ENCODE data around the gene ACTL6B.

ACTL6B gene

DNA sequence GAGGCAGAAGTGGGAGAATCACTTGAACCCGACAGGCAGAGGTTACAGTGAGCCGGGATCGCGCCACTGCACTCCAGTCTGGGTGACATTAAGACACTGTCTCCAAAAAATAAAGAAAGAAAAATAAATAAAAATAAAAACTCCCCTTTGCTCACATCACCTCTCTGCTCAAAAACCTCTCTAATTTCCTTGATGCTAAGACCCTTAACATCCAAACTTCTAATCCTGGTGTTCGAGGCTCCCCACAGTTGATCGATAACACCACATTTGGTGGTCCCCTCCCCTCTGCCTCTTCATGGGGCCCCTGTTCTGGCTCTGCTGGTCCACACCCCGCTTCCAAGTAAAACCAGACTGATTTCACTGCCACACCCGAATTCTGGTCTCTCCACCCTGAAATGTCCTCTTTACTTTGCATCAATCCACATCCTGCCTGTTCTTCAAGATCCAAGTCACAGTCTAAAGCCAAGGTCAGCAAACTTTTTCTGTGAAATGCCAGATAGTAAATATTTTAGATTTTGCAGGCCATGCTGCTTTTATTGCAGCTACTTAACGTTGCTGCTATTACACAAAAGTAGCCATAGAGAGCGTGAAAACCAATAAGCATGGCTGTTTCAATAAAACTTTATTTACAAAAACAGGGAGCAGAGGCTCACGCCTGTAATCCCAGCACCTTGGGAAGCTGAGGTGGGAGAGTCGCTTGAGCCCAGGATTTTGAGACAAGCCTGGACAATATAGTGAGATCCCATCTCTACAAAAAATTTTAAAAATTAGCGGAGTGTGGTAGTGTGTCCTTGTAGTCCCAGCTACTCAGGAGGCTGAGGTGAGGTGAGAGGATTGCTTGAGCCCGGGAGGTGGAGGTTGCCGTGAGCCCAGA, 32.1 kb downstream of the ACTL6B start:
- DNase-seq (ENCODE audit: low read depth): no peak
- no peak overlapping the region for H3K4me3 ChIP-seq (ENCODE audit: control insufficient read depth, low read depth, low read length)
- TF ChIP-seq CTCF (conservative IDR thresholded peaks at IDR 0.05; ENCODE audit: control insufficient read depth, insufficient read depth, low read depth, low read length): no peak

DNA sequence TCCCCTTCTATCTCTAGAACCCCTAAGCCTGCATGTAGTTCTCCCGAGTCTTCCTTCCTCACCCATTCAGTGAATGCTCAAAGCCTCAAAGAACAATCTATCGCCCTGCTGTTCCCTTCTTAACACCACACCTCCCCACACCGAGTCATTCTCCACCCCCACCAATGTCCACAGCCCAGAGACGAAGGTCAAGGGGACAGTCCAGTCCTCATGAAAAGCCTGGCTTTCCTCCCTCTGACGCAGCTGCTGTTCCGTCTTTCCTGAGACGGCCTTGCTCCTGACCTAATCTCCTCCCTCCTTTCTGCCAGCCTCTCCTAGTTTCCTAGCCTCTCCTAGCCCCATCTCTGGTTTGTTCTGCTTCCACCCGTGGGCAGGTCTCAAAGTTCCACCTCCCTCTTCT, 34.7 kb downstream of the ACTL6B start:
- TF ChIP-seq CTCF (conservative IDR thresholded peaks at IDR 0.05; ENCODE audit: control insufficient read depth, insufficient read depth, low read depth, low read length): no peak
- DNase-seq (ENCODE audit: low read depth): no peak

GRCh38 chr7:100620804-100621203, 35.4 kb downstream of the ACTL6B start:
- no peak overlapping the region for H3K4me3 ChIP-seq (ENCODE audit: control insufficient read depth, low read depth, low read length)
- TF ChIP-seq CTCF (conservative IDR thresholded peaks at IDR 0.05; ENCODE audit: control insufficient read depth, insufficient read depth, low read depth, low read length): no peak
- no peak for DNase-seq (ENCODE audit: low read depth)

More for the DNA sequence above, 34.7 kb downstream of the ACTL6B start:
- H3K4me3 ChIP-seq (ENCODE audit: control insufficient read depth, low read depth, low read length): no peak overlapping the region

DNA sequence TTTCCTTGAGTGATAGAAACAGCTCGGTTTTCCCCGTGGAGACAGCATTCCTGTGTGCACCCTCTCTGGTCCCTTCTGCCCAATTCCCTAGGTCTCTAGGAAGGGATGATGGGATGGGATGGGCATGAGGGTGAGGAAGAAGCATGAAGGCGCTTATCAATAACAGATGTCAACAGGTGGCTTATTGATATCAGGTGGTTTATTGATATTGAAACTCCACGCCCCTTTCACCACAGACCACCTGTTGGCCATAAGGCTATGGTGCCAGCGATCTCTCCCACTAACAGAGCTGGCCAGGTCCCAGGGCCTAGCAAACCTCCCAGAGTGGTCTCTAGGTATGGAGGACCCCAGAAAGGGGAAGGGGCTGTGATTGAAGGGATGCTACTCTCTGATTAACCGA, 36.0 kb downstream of the ACTL6B start:
- no peak overlapping the region for H3K4me3 ChIP-seq (ENCODE audit: control insufficient read depth, low read depth, low read length)
- no peak for TF ChIP-seq CTCF (conservative IDR thresholded peaks at IDR 0.05; ENCODE audit: control insufficient read depth, insufficient read depth, low read depth, low read length)
- DNase-seq (ENCODE audit: low read depth): no peak

DNA sequence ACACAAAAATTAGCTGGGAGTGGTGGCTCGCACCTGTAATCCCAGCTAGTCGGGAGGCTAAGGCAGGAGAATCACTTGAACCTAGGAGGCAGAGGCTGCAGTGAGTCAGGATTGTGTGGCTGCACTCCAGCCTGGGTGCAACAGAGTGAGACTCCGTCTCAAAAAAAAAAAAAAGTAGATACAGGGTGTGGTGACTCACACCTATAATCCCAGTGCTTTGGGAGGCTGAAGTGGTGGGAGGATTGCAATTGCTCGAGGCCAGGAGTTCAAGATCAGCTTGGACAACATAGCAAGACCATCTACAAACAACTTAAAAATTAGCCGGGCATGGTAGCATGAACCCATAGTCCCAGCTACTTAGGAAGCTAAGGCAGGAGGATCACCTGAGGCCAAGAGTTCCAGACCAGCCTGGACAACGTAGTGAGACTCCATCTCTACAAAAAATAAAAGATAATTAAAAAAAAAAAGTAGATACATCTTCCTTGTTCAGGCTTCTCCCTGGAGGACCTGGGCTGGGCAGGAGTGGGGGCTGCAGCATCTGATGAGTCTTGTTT, 41.9 kb downstream of the ACTL6B start:
- H3K4me3 ChIP-seq (ENCODE audit: control insufficient read depth, low read depth, low read length): no peak overlapping the region

More for the DNA sequence above, 41.9 kb downstream of the ACTL6B start:
- peak; percentile 36 for DNase-seq (ENCODE audit: low read depth)
- no peak for TF ChIP-seq CTCF (conservative IDR thresholded peaks at IDR 0.05; ENCODE audit: control insufficient read depth, insufficient read depth, low read depth, low read length)
